Stomach smooth muscle (tissue), 2 donors: ENCODE measurements around the gene HDAC4.
"Not testable (repeated sequence)": the region's sequence is repeated elsewhere in the genome, so short reads cannot be mapped to it uniquely, and the experiment has no call there.

ENCODE experiments used
- H3K27ac ChIP-seq: one replicate; pipeline ENCODE4 v1.7.0; 2013; ENCODE audit warnings: mild to moderate bottlenecking, low read length, inconsistent platforms
- H3K27me3 ChIP-seq, 2 donors: one replicate each; pipeline ENCODE4 v1.7.0; 2013; ENCODE audit warnings: low read length in 2 of 2; ENCODE audit not compliant: insufficient read depth in 2 of 2, control insufficient read depth in 1 of 2
- H3K36me3 ChIP-seq, 2 donors: one replicate each; pipeline ENCODE4 v1.7.0; 2013; ENCODE audit warnings: low read length in 2 of 2; ENCODE audit not compliant: control insufficient read depth in 2 of 2, insufficient read depth in 2 of 2
- H3K4me1 ChIP-seq: one replicate; pipeline ENCODE4 v1.7.0; 2013; ENCODE audit warnings: low read length; ENCODE audit not compliant: control insufficient read depth, insufficient read depth
- H3K4me3 ChIP-seq, 2 donors: one replicate each; pipeline ENCODE4 v1.7.0; 2013; ENCODE audit warnings: low read length in 2 of 2
- H3K9ac ChIP-seq, 2 donors: one replicate each; pipeline ENCODE4 v1.7.0; 2013; ENCODE audit warnings: low read length in 2 of 2, mild to moderate bottlenecking in 1 of 2
- H3K9me3 ChIP-seq, 2 donors: one replicate each; pipeline ENCODE4 v1.7.0; 2013; ENCODE audit warnings: low read length in 2 of 2; ENCODE audit not compliant: control insufficient read depth in 2 of 2
- donor health status: healthy.
- donor health status: Pancreatic carcinoma.

Gene HDAC4

GRCh38 chr2:239400596-239401066 is at the start of gene HDAC4:
Gene HDAC4, minus strand, starts transcription at chr2:239401020. Its CDS starts 48,321 bp downstream, at chr2:239352699.
- peak within 1 kb of the TSS; percentile 99 for H3K27ac ChIP-seq
- peaks cover 39% of the 10 kb centered on the region for H3K4me1 ChIP-seq
- H3K27me3 ChIP-seq: no peaks in the 10 kb centered on the region
- H3K4me3 ChIP-seq: peak within 1 kb of the TSS; percentile 81 to 98
- no peaks in the 10 kb centered on the region for H3K9me3 ChIP-seq
- H3K9ac ChIP-seq: peak within 1 kb of the TSS; percentile 76 to 100
- H3K36me3 ChIP-seq: no peaks in the 10 kb centered on the region

GRCh38 chr2:239449468-239449867 is 48.6 kb upstream of the HDAC4 start:
- H3K27ac ChIP-seq, H3K4me1 ChIP-seq, H3K36me3 ChIP-seq, H3K4me3 ChIP-seq, H3K9me3 ChIP-seq, H3K9ac ChIP-seq, H3K27me3 ChIP-seq: not testable (repeated sequence)

DNA sequence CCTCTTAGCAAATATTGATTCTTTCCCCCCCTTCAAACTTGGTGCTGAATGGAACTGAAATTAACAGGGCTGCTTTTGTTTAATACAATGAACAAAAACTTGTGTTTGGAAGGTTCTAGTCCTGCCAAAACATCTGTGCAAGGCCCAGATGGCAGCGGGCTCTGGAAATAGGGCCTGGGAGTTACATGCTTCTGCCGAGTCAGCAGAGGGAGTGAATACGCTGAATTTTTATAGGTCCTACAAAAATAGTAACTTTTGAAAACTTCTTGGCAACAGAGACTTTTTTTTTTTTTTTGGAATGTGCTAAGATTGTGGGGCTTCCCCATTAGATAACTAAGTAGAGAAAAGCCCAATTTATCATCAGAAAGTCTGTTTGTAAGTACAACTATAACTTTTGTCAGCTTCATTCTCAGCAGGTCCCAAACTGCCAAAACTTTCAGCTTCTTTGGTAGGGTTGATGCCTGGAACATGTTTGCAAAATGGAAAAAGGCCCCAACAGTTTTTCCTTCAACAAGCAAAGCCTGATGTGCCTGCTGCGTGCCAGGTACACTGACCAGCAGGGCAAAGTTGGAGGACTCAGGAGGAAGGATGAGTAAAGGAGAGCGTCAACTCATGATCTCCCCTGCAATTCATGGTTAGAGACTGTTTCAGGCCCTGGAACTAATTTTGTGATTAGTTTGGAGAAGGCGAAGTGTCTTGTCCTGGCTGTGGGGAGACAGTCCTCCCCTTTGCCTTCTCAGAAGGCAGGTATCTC is 45.1 kb upstream of the HDAC4 start:
- no peak overlapping the region for H3K27ac ChIP-seq

GRCh38 chr2:239444626-239445577 is 44.1 kb upstream of the HDAC4 start:
- no peaks in the 10 kb centered on the region for H3K36me3 ChIP-seq
- no peaks in the 10 kb centered on the region for H3K9me3 ChIP-seq
- H3K9ac ChIP-seq: no peak overlapping the region
- peaks cover 0 to 2% of the 10 kb centered on the region in 2 donors for H3K27me3 ChIP-seq
- H3K27ac ChIP-seq: no peak overlapping the region
- H3K4me3 ChIP-seq: no peak overlapping the region
- peaks cover 18% of the 10 kb centered on the region for H3K4me1 ChIP-seq

More for the DNA sequence above, 45.1 kb upstream of the HDAC4 start:
- no peaks in the 10 kb centered on the region for H3K36me3 ChIP-seq
- no peak overlapping the region for H3K4me3 ChIP-seq
- peaks cover 7% of the 10 kb centered on the region for H3K4me1 ChIP-seq
- H3K27me3 ChIP-seq: peaks cover 0 to 2% of the 10 kb centered on the region in 2 donors
- no peaks in the 10 kb centered on the region for H3K9me3 ChIP-seq
- no peak overlapping the region for H3K9ac ChIP-seq

GRCh38 chr2:239443666-239444567 is 43.1 kb upstream of the HDAC4 start:
- no peak overlapping the region for H3K4me3 ChIP-seq
- no peak overlapping the region for H3K9ac ChIP-seq
- H3K27me3 ChIP-seq: peaks cover 0 to 2% of the 10 kb centered on the region in 2 donors
- no peak overlapping the region for H3K27ac ChIP-seq
- no peaks in the 10 kb centered on the region for H3K9me3 ChIP-seq
- H3K4me1 ChIP-seq: peaks cover 21% of the 10 kb centered on the region
- H3K36me3 ChIP-seq: no peaks in the 10 kb centered on the region

GRCh38 chr2:239443102-239443620 is 42.3 kb upstream of the HDAC4 start:
- H3K27ac ChIP-seq: no peak overlapping the region

GRCh38 chr2:239442192-239442591 is 41.4 kb upstream of the HDAC4 start:
- Histone ChIP-seq H3K4me1 (peaks cover 21% of the 10 kb centered on the region), H3K27me3 (peaks cover 0 to 2% of the 10 kb centered on the region in 2 donors), H3K36me3 (no peaks in the 10 kb centered on the region), H3K9me3 (no peaks in the 10 kb centered on the region), H3K9ac (no peak overlapping the region), H3K4me3 (no peak overlapping the region), H3K27ac (no peak overlapping the region)

More at GRCh38 chr2:239443102-239443620, 42.3 kb upstream of the HDAC4 start:
- H3K27me3 ChIP-seq: peaks cover 0 to 2% of the 10 kb centered on the region in 2 donors
- H3K36me3 ChIP-seq: no peaks in the 10 kb centered on the region
- peaks cover 21% of the 10 kb centered on the region for H3K4me1 ChIP-seq
- H3K9me3 ChIP-seq: no peaks in the 10 kb centered on the region
- no peak overlapping the region for H3K9ac ChIP-seq
- H3K4me3 ChIP-seq: no peak overlapping the region

DNA sequence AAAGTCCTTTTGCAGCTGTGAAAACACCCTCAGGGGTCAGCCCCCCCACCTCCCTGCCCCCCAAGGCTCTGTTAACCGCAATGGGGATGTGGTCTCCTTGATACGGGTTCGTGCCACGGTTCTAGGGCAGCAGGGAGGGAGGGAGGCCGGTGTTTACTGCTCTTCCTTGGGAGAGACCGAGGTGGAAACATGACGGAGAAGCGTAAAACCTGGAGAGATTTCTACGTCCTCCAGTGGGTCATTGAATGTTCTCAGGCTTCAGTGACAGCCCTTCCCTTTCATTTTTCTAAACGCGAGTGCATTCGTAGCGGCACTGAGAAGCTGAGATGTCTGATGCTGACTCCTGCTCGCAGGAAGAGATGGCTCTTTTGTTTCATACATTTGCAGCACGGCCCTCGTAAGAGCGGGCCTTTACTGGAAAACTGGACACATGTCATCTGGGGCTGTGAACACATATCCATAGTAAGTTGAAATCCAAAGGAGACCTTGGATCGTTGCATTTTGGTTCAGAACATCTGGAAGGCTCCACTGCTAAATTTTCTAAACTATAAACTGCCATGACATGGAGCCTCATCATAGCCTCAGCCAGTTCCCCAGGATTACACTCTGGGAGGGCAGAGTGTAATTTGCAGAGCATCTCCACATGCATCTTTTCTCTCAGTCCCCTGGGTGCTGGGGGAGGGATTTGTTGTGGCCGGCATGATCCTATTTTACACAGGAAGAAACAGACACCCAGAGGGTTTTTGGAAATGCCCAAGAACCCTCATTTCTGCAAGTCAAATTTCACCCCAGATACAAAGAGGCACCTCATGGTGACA is 40.6 kb upstream of the HDAC4 start:
- no peaks in the 10 kb centered on the region for H3K9me3 ChIP-seq
- peaks cover 21% of the 10 kb centered on the region for H3K4me1 ChIP-seq
- H3K27ac ChIP-seq: no peak overlapping the region
- peak overlapping the region in 1 of 2 donors; percentile 36 for H3K9ac ChIP-seq
- peaks cover 0 to 2% of the 10 kb centered on the region in 2 donors for H3K27me3 ChIP-seq
- no peaks in the 10 kb centered on the region for H3K36me3 ChIP-seq
- peak overlapping the region in 1 of 2 donors; percentile 67 for H3K4me3 ChIP-seq

GRCh38 chr2:239440511-239440959 is 39.7 kb upstream of the HDAC4 start:
- H3K9me3 ChIP-seq: no peaks in the 10 kb centered on the region
- H3K4me1 ChIP-seq: peaks cover 17% of the 10 kb centered on the region
- no peak overlapping the region for H3K27ac ChIP-seq
- H3K36me3 ChIP-seq: no peaks in the 10 kb centered on the region
- peaks cover 0 to 2% of the 10 kb centered on the region in 2 donors for H3K27me3 ChIP-seq
- H3K4me3 ChIP-seq: peak overlapping the region; percentile 56 to 67
- H3K9ac ChIP-seq: peak overlapping the region; percentile 36 to 40
